SK-N-SH treated with all-trans-retinoic acid at 6 μM for 48 hours (cell line): ENCODE measurements around the gene ONECUT3.

Experiments
- ATAC-seq: fragments of 200-7000 bp; cut with Tn5 transposase; 3 replicates; pipeline ENCODE4 v1.9.1; 2020; ENCODE audit warnings: mild to moderate bottlenecking, moderate library complexity
- ARNTL ChIP-seq: fragments of 450-650 bp; formaldehyde crosslinking; IDR thresholded peaks from 2 replicates; pipeline ENCODE4 v1.5.0; 2020; ENCODE audit warnings: low read depth, mild to moderate bottlenecking, moderate library complexity, borderline replicate concordance
- BACH2 ChIP-seq: fragments of 250-450 bp; sonication (Bioruptor Pico); IDR thresholded peaks from 2 replicates; pipeline ENCODE4 v1.9.0; 2021; ENCODE audit warnings: mild to moderate bottlenecking, borderline replicate concordance
- CREB5 ChIP-seq: fragments of 250-450 bp; sonication (Bioruptor Pico); IDR thresholded peaks from 2 replicates; pipeline ENCODE4 v1.5.1; 2020; ENCODE audit warnings: low read depth, mild to moderate bottlenecking, moderate library complexity
- CSDC2 ChIP-seq: fragments of 250-450 bp; sonication (Bioruptor Pico); IDR thresholded peaks from 2 replicates; pipeline ENCODE4 v1.5.0; 2020; ENCODE audit warnings: mild to moderate bottlenecking, moderate library complexity
- CSRNP3 ChIP-seq: fragments of 250-450 bp; sonication (Bioruptor Pico); IDR thresholded peaks from 2 replicates; pipeline ENCODE4 v1.5.1; 2021; ENCODE audit warnings: mild to moderate bottlenecking, moderate library complexity
- ESRRG ChIP-seq: fragments of 250-450 bp; sonication (Bioruptor Pico); IDR thresholded peaks from 2 replicates; pipeline ENCODE4 v1.6.1; 2021; ENCODE audit warnings: mild to moderate bottlenecking
- GLIS3 ChIP-seq: fragments of 250-450 bp; sonication (Bioruptor Pico); IDR thresholded peaks from 2 replicates; pipeline ENCODE4 v1.5.0; 2020; ENCODE audit warnings: mild to moderate bottlenecking, moderate library complexity
- ISL1 ChIP-seq: fragments of 250-450 bp; sonication (Bioruptor Pico); IDR thresholded peaks from 2 replicates; pipeline ENCODE4 v2.1.2; 2022; ENCODE audit warnings: mild to moderate bottlenecking, moderate library complexity
- PATZ1 ChIP-seq: fragments of 250-450 bp; sonication (Bioruptor Pico); IDR thresholded peaks from 2 replicates; pipeline ENCODE4 v1.8.0; 2020; ENCODE audit warnings: mild to moderate bottlenecking, moderate library complexity, borderline replicate concordance
- POU6F1 ChIP-seq: fragments of 250-450 bp; sonication (Bioruptor Pico); IDR thresholded peaks from 2 replicates; pipeline ENCODE4 v1.8.0; 2021; ENCODE audit warnings: low read depth, mild to moderate bottlenecking, moderate library complexity, borderline replicate concordance
- PPARA ChIP-seq: fragments of 250-450 bp; sonication (Bioruptor Pico); IDR thresholded peaks from 2 replicates; pipeline ENCODE4 v1.5.0; 2020; ENCODE audit warnings: mild to moderate bottlenecking, borderline replicate concordance
- RARB ChIP-seq: fragments of 250-450 bp; sonication (Bioruptor Pico); IDR thresholded peaks from 2 replicates; pipeline ENCODE4 v1.8.0; 2021; ENCODE audit warnings: mild to moderate bottlenecking, moderate library complexity
- SNAI2 ChIP-seq: fragments of 250-450 bp; sonication (Bioruptor Pico); IDR thresholded peaks from 2 replicates; pipeline ENCODE4 v1.5.0; 2020; ENCODE audit warnings: mild to moderate bottlenecking, moderate library complexity
- TCF4 ChIP-seq: fragments of 250-450 bp; sonication (Bioruptor Pico); IDR thresholded peaks from 2 replicates; pipeline ENCODE4 v1.8.0; 2021; ENCODE audit warnings: mild to moderate bottlenecking, moderate library complexity, borderline replicate concordance
- TOX ChIP-seq: fragments of 250-450 bp; sonication (Bioruptor Pico); IDR thresholded peaks from 2 replicates; pipeline ENCODE4 v1.8.0; 2021; ENCODE audit warnings: mild to moderate bottlenecking, moderate library complexity, borderline replicate concordance
- TSHZ2 ChIP-seq: fragments of 250-450 bp; sonication (Bioruptor Pico); IDR thresholded peaks from 2 replicates; pipeline ENCODE4 v1.5.0; 2020; ENCODE audit warnings: mild to moderate bottlenecking, moderate library complexity
- ZC3H10 ChIP-seq: fragments of 250-450 bp; sonication (Bioruptor Pico); IDR thresholded peaks from 2 replicates; pipeline ENCODE4 v1.5.1; 2021; ENCODE audit warnings: mild to moderate bottlenecking, moderate library complexity
- ZFP3 ChIP-seq: fragments of 250-450 bp; sonication (Bioruptor Pico); IDR thresholded peaks from 2 replicates; pipeline ENCODE4 v1.5.0; 2020; ENCODE audit warnings: mild to moderate bottlenecking, moderate library complexity
- ZFP30 ChIP-seq: fragments of 450-650 bp; formaldehyde crosslinking; IDR thresholded peaks from 2 replicates; pipeline ENCODE4 v1.5.0; 2022; ENCODE audit warnings: mild to moderate bottlenecking, moderate library complexity
- ZNF8 ChIP-seq: fragments of 450-650 bp; formaldehyde crosslinking; IDR thresholded peaks from 2 replicates; pipeline ENCODE4 v1.5.0; 2020; ENCODE audit warnings: mild to moderate bottlenecking, moderate library complexity

ONECUT3 gene

GRCh38 chr19:1742989-1743696 lies 10.2 kb upstream of the ONECUT3 start:
- TF ChIP-seq PPARA, result no peak
- no peak for TF ChIP-seq ARNTL
- no peak for TF ChIP-seq TOX (CRISPR knock-in tag)
- no peak for TF ChIP-seq ZC3H10 (CRISPR knock-in tag)
- no peak for TF ChIP-seq TCF4

GRCh38 chr19:1744133-1744665 lies 9.1 kb upstream of the ONECUT3 start:
- no peak for TF ChIP-seq CSDC2 (CRISPR knock-in tag)
- no peak for TF ChIP-seq ZFP3 (CRISPR knock-in tag)
- TF ChIP-seq ZNF8 (CRISPR knock-in tag), result no peak
- no peak for TF ChIP-seq CREB5 (CRISPR knock-in tag)
- TF ChIP-seq ESRRG (CRISPR knock-in tag), result no peak
- TF ChIP-seq ZFP30 (CRISPR knock-in tag), result no peak
- TF ChIP-seq TSHZ2 (CRISPR knock-in tag), result no peak
- TF ChIP-seq TOX (CRISPR knock-in tag), result no peak
- TF ChIP-seq PATZ1, result no peak
- TF ChIP-seq, all 23 proteins: peak for 0
- ATAC-seq, result no peak

More at GRCh38 chr19:1742989-1743696, 10.2 kb upstream of the ONECUT3 start:
- ATAC-seq, result no peak

- ATAC-seq, result no peak
- TF ChIP-seq BACH2 (CRISPR knock-in tag), result no peak
- no peak for TF ChIP-seq ISL1 (CRISPR knock-in tag)
- no peak for TF ChIP-seq CREB5 (CRISPR knock-in tag)
These were observed 8.3 kb upstream of the ONECUT3 start for GRCh38 chr19:1744822-1745563.

GRCh38 chr19:1745589-1746031 lies 7.7 kb upstream of the ONECUT3 start:
- ATAC-seq, result no peak
- no peak for TF ChIP-seq ARNTL
- TF ChIP-seq RARB (CRISPR knock-in tag), result no peak
- no peak for TF ChIP-seq CSDC2 (CRISPR knock-in tag)
- TF ChIP-seq ESRRG (CRISPR knock-in tag), result no peak
- TF ChIP-seq ZNF8 (CRISPR knock-in tag), result no peak
- no peak for TF ChIP-seq CREB5 (CRISPR knock-in tag)
- TF ChIP-seq GLIS3, result no peak
- no peak for TF ChIP-seq CSRNP3 (CRISPR knock-in tag)
- TF ChIP-seq SNAI2 (CRISPR knock-in tag), result no peak
- no peak for TF ChIP-seq BACH2 (CRISPR knock-in tag)
- TF ChIP-seq POU6F1 (CRISPR knock-in tag), result no peak
- TF ChIP-seq ISL1 (CRISPR knock-in tag), result no peak
